ENCODE results near the gene NMNAT1.

DNA sequence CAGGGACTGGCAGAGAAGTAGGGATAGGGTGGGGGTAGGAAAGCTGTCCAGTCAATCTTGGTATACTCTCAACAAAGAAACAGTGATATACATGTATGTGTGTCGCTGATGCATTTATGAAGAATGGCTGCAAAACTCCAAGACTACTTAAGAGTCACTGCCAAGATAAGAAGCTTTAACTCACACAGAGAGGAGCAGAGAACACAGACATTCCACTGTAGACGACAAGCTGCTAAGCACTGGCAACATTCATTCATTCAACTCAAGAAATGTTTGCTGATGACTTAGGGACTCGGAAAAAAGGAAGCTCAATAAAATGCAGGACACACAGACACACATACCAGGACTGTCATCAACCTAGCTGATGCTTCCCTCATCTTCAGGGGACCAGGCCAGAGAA lies 38.7 kb upstream of the NMNAT1 start:
- TF ChIP-seq, protein P1, sequence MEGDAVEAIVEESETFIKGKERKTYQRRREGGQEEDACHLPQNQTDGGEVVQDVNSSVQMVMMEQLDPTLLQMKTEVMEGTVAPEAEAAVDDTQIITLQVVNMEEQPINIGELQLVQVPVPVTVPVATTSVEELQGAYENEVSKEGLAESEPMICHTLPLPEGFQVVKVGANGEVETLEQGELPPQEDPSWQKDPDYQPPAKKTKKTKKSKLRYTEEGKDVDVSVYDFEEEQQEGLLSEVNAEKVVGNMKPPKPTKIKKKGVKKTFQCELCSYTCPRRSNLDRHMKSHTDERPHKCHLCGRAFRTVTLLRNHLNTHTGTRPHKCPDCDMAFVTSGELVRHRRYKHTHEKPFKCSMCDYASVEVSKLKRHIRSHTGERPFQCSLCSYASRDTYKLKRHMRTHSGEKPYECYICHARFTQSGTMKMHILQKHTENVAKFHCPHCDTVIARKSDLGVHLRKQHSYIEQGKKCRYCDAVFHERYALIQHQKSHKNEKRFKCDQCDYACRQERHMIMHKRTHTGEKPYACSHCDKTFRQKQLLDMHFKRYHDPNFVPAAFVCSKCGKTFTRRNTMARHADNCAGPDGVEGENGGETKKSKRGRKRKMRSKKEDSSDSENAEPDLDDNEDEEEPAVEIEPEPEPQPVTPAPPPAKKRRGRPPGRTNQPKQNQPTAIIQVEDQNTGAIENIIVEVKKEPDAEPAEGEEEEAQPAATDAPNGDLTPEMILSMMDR (conservative IDR thresholded peaks at IDR 0.05 in 1 of 2, IDR thresholded peaks at IDR 0.05 in 1 of 2; ENCODE audit: low read depth in 1 of 2, low read length in 2 of 2), result no peak
- TF ChIP-seq EZH2 (IDR thresholded peaks at IDR 0.05; ENCODE audit: low read length, missing control alignments), result no peak

Data from fibroblast of lung (primary cell).